Choroid plexus epithelial cell (primary cell): ENCODE results near the gene DENND5B.
"Not testable (repeated sequence)": the region's sequence is repeated elsewhere in the genome, so short reads cannot be mapped to it uniquely, and the experiment has no call there.

Experiments used
- DNase-seq: peaks from one replicate; pipeline ENCODE4 v3.0.0-alpha.2; 2010; ENCODE audit warnings: low read depth
- H3K4me3 ChIP-seq: 2 replicates; pipeline ENCODE4 v1.5.1; 2011; ENCODE audit warnings: low read depth, mild to moderate bottlenecking, control low read depth, low read length, moderate library complexity
- TF ChIP-seq, protein P1 (sequence below): conservative IDR thresholded peaks from 2 replicates; pipeline ENCODE4 v1.5.1; 2011; ENCODE audit warnings: low read depth, mild to moderate bottlenecking, control low read depth, inconsistent platforms, low read length, moderate library complexity

DENND5B gene

DNA sequence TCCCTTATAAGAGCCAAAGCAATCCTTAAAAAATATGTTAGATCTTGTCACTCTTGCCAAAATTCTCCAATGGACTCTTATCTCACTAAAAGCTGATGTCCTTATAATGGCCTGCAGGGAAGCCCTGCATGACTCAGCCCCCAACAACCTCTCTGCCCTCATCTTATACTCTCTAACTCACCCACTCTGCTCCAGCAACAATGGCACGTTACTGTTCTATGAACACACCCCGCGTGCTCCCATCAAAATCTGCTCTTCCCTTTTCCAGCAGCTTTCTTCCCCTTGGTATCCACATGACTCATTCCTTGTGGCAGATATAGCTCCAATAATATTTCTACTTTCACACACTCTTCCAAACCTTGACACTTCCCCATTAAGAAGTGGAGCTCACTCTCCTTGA is 108.1 kb downstream of the DENND5B start:
- no peak overlapping the region for H3K4me3 ChIP-seq
- peak; percentile 27 for DNase-seq
- TF ChIP-seq, protein P1, sequence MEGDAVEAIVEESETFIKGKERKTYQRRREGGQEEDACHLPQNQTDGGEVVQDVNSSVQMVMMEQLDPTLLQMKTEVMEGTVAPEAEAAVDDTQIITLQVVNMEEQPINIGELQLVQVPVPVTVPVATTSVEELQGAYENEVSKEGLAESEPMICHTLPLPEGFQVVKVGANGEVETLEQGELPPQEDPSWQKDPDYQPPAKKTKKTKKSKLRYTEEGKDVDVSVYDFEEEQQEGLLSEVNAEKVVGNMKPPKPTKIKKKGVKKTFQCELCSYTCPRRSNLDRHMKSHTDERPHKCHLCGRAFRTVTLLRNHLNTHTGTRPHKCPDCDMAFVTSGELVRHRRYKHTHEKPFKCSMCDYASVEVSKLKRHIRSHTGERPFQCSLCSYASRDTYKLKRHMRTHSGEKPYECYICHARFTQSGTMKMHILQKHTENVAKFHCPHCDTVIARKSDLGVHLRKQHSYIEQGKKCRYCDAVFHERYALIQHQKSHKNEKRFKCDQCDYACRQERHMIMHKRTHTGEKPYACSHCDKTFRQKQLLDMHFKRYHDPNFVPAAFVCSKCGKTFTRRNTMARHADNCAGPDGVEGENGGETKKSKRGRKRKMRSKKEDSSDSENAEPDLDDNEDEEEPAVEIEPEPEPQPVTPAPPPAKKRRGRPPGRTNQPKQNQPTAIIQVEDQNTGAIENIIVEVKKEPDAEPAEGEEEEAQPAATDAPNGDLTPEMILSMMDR = no peak

DNA sequence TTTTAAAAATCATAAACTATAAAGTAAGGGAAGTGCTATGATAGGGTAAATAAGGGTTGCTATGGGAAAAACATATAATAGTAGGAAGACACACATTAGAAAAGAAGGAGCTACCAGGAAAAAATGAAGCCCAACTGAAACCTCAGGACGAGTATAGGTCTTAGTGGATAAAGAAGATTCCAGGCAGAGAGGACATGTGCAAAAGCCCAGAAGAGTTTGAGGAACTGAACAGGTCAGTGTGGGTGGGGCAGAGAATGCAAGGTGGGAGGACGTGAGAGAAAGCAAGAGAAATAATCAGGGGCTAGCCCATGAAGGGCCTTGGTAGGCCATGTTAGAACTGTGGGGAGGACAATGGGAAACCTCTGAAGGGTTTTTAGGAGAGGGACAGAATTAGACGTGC is 109.5 kb downstream of the DENND5B start:
- TF ChIP-seq, protein P1 = no peak
- no peak overlapping the region for H3K4me3 ChIP-seq
- DNase-seq = no peak

DNA sequence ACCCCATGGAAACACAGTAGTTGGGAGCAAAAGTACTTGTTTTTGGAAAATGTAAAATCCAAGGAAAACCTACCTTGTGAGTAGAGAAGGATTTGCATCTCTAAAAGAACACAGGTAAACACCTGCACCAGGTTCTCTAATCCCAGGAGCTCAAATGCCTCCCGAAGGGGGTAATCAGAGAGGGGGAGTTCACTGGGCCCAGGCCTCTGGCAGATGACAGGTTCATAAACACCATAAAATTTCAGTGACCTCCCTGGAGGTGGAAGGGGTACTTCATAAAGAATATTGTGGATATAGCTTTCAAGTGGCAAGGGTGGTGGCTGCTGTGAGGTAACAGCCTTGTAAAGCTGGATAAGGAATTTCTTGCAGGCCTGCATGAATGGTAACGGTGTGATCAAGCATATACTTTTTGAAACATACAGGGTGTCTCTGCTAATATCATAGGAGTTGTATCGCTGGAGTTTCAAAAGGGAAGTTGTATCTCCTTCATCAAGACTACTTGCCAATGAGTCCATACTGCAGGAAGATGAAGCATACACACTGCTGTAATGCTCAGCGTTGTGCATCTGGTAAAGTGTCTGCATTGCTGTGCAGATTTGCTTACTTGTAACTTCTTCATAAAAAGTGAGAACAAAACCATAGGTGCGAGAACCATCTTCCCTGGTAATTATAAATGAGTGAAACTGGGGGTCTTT is 111.3 kb downstream of the DENND5B start:
- H3K4me3 ChIP-seq = no peak overlapping the region
- TF ChIP-seq, protein P1 = no peak
- DNase-seq = no peak

DNA sequence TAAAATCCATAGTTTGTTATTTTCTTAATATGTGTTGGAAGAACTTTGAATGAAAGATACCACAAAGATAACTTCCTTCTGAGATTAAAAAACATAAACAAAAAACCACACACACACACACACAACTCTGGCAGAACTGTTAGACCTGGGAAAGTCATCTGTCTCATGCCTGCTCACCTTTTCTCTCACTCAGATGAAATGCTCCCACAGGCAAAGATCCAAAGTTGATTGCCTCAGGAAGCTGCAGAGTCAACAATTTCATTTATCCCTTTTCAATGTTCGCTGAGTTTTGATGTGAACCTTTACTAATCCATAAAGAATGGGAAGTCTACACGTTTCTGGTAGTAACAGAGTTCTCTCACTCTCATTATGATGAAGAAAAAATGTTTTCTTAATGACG is 112.0 kb downstream of the DENND5B start:
- TF ChIP-seq, protein P1 = no peak
- H3K4me3 ChIP-seq = no peak overlapping the region
- no peak for DNase-seq

DNA sequence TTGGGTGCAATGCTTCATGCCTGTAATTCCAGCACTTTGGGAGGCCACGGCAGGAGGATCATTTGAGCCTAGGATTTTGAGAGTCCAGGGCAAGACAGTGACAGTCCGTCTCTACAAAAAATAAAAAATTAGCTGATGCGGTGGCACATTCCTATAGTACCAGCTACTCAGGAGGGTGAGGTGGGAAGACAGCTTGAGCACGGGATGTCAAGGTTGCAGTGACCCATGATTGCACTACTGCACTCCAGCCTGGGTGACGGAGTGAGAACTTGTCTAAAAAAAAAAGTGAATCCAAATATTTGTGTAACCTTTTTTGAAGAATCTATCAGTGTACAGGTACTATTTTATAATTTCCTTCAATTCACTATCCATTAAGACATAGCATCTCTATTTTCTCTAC is 112.5 kb downstream of the DENND5B start:
- H3K4me3 ChIP-seq = no peak overlapping the region
- TF ChIP-seq, protein P1 = no peak

DNA sequence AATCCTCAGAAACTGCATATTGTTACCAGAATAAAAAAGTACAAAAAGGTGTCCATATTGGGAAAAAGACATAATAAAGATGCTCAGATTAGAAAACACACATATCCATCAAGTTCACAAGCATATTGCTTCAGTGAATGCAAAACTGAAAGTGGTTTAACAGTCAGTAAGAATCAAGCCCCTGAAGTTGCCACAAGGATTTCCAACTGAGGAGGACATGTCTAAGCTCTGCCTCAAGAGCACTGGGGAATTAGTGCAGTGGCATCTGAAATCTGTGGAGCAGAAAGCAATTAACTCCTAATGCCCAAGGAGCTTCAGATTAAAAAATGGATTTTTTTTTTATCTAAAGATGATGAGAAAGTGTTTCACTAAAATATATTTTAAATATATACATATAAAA is 113.2 kb downstream of the DENND5B start:
- DNase-seq = peak; percentile 44
- TF ChIP-seq, protein P1 = no peak
- no peak overlapping the region for H3K4me3 ChIP-seq

More for the DNA sequence above, 112.5 kb downstream of the DENND5B start:
- no peak for DNase-seq

DNA sequence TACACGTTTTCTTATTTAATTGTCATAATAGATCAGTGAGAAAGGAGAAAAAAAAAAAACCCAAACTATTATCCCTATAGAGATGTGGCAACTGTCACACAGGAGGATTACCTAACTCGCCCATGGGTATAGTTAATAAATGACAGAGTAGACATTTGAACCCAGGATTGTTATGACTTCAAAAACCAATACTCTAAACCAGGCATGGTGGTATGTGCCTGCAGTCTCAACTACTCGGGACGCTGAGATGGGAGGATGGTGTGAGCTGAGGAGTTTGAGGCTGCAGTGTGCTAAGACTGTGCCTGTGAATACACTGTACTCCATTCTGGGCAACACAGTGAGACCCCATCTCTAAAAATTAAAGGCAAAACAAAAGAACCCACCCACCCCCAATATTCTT is 114.5 kb downstream of the DENND5B start:
- TF ChIP-seq, protein P1 = no peak
- no peak for DNase-seq

DNA sequence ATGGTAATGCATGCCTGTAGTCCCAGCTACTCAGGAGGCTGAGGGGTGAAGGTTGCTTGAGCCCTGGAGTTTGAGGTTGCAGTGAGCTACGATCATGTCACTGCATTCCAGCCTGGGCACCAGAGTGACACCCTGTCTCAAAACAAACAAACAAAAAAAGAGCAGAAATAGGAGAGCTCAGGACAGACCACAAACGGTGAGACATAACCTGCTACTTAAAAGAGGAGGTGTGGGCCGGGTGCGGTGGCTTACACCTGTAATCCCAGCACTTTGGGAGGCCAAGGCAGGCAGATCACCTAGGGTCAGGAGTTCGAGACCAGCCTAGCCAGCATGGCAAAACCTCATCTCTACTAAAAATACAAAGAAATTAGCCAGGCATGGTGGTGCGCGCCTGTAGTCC is 115.3 kb downstream of the DENND5B start:
- not testable (repeated sequence) for H3K4me3 ChIP-seq, DNase-seq

More for the DNA sequence above, 114.5 kb downstream of the DENND5B start:
- H3K4me3 ChIP-seq = no peak overlapping the region
